Measurements from ENCODE around the gene TNIK. TPM values are rescaled to one million over a fixed set of nuclear protein-coding genes. Genes with fewer than 3 reads are reported as not detected.
A peak's percentile ranks its signal among the peaks of the same experiment; 100 is the strongest.

Gene TNIK
- total and polyA plus RNA-seq, 2 experiments from 2014 or later = 14.6 to 34.3 TPM

- no peaks in the 10 kb centered on the region for H3F3A ChIP-seq (replicated peaks; ENCODE audit: low read depth)
- no peaks in the 10 kb centered on the region for H3K27me3 Mint-ChIP-seq (ENCODE audit: insufficient read depth, low read depth, poor library complexity)
- no peak overlapping the region for H3K4me3 Mint-ChIP-seq
- no peak for ATAC-seq
- H3K79me2 ChIP-seq (replicated peaks; ENCODE audit: insufficient read depth) = no peaks in the 10 kb centered on the region
- H3K36me3 Mint-ChIP-seq (ENCODE audit: low read depth) = no peaks in the 10 kb centered on the region
- no peaks in the 10 kb centered on the region for H3K9me3 Mint-ChIP-seq
- H3K4me2 ChIP-seq = no peak overlapping the region
- no peaks in the 10 kb centered on the region for H3K4me1 ChIP-seq (ENCODE audit: insufficient read depth)
- no peaks in the 10 kb centered on the region for H3K36me3 ChIP-seq (ENCODE audit: insufficient read depth)
- H2AFZ ChIP-seq = no peak overlapping the region
- H3K27ac Mint-ChIP-seq = no peak overlapping the region
- no peak overlapping the region for H3K27ac ChIP-seq (ENCODE audit: low read depth)
- H3K4me1 Mint-ChIP-seq = no peaks in the 10 kb centered on the region
- H3K4me3 ChIP-seq = no peak overlapping the region
- no peaks in the 10 kb centered on the region for H3K27me3 ChIP-seq (ENCODE audit: insufficient read depth)
- no peaks in the 10 kb centered on the region for H3K9me2 ChIP-seq (ENCODE audit: insufficient read depth)
- DNase-seq (ENCODE audit: low spot score) = no peak
- peak; percentile 34; the same call in 1 of the 2 replicates for TF ChIP-seq ZNF331 (CRISPR knock-in tag; IDR thresholded peaks at IDR 0.05; ENCODE audit: low read depth)
- no peak for TF ChIP-seq ZNF114 (CRISPR knock-in tag; IDR thresholded peaks at IDR 0.05)
- no peak for TF ChIP-seq CTCF (conservative IDR thresholded peaks at IDR 0.05; ENCODE audit: low read depth in 2 of 2)
- no peaks in the 10 kb centered on the region for H4K20me1 ChIP-seq (replicated peaks; ENCODE audit: insufficient read depth)
Observed at GRCh38 chr3:171013822-171014748, 446.1 kb downstream of the TNIK start.

- no peak for ATAC-seq
- no peak overlapping the region for H3K27ac ChIP-seq (ENCODE audit: low read depth)
- TF ChIP-seq NANOG (IDR thresholded peaks at IDR 0.05; ENCODE audit: borderline replicate concordance) (no peak), ZNF462 (CRISPR knock-in tag; IDR thresholded peaks at IDR 0.05) (no peak), CREB1 (CRISPR knock-in tag; IDR thresholded peaks at IDR 0.05; ENCODE audit: low read depth) (no peak), CTCF (conservative IDR thresholded peaks at IDR 0.05; ENCODE audit: low read depth in 2 of 2) (no peak), POLR2AphosphoS5 (IDR thresholded peaks at IDR 0.05; ENCODE audit: low read depth) (no peak), ZNF331 (CRISPR knock-in tag; IDR thresholded peaks at IDR 0.05; ENCODE audit: low read depth) (no peak)
Observed at GRCh38 chr3:171011873-171012336, 448.3 kb downstream of the TNIK start.

More at GRCh38 chr3:171011873-171012336, 448.3 kb downstream of the TNIK start:
- no peak for DNase-seq (ENCODE audit: low spot score)
- H3K4me1 Mint-ChIP-seq = no peaks in the 10 kb centered on the region
- H3K27me3 ChIP-seq (ENCODE audit: insufficient read depth) = no peaks in the 10 kb centered on the region
- H3K27ac Mint-ChIP-seq = no peak overlapping the region
- H3K9me2 ChIP-seq (ENCODE audit: insufficient read depth) = no peaks in the 10 kb centered on the region
- no peaks in the 10 kb centered on the region for H3K36me3 Mint-ChIP-seq (ENCODE audit: low read depth)
- no peaks in the 10 kb centered on the region for H4K20me1 ChIP-seq (replicated peaks; ENCODE audit: insufficient read depth)
- H3K9me3 Mint-ChIP-seq = no peaks in the 10 kb centered on the region
- H3K36me3 ChIP-seq (ENCODE audit: insufficient read depth) = no peaks in the 10 kb centered on the region
- no peaks in the 10 kb centered on the region for H3F3A ChIP-seq (replicated peaks; ENCODE audit: low read depth)
- peaks cover 1% of the 10 kb centered on the region for H3K27me3 Mint-ChIP-seq (ENCODE audit: insufficient read depth, low read depth, poor library complexity)
- no peak overlapping the region for H2AFZ ChIP-seq
- no peaks in the 10 kb centered on the region for H3K79me2 ChIP-seq (replicated peaks; ENCODE audit: insufficient read depth)
- no peak overlapping the region for H3K4me2 ChIP-seq
- H3K4me3 Mint-ChIP-seq = no peak overlapping the region
- H3K4me3 ChIP-seq = no peak overlapping the region
- H3K4me1 ChIP-seq (ENCODE audit: insufficient read depth) = no peaks in the 10 kb centered on the region
